ENCODE data around the gene MYRF. TPM values are rescaled to one million over a fixed set of nuclear protein-coding genes. Genes with fewer than 3 reads are reported as not detected.

The MYRF gene
- total RNA-seq, 4 donors from 2014 or later = 6.4 to 106 (median 12.7) TPM

DNA sequence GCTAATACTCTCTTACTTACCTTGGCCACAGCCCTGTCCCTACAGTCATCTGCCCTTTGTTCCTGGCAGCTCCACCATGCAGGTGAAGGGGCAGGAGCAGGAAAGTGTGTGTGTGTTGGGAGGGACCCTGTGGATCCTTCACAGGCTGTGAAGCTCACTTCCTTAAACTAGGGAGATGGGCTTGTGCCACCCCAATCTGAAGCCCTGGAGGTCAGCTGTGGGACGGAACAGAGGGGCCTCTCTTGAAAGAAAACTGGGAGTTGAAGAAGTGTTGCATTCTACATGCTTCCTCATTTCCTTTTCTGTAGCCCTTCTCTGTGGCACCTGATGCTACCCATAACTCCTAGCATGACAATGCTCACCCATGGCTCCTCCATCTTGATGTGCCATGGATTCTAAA, 52.7 kb downstream of the MYRF start:
- intact Hi-C loops (cut with DNase I; ENCODE audit: low total_unique reads) = loop anchor here (10.0 kb wide), 1 partner anchor 310 kb away; no protein-coding TSS in a partner anchor
- TF ChIP-seq POLR2A (IDR thresholded peaks at IDR 0.05) = no peak
- TF ChIP-seq, protein P1, sequence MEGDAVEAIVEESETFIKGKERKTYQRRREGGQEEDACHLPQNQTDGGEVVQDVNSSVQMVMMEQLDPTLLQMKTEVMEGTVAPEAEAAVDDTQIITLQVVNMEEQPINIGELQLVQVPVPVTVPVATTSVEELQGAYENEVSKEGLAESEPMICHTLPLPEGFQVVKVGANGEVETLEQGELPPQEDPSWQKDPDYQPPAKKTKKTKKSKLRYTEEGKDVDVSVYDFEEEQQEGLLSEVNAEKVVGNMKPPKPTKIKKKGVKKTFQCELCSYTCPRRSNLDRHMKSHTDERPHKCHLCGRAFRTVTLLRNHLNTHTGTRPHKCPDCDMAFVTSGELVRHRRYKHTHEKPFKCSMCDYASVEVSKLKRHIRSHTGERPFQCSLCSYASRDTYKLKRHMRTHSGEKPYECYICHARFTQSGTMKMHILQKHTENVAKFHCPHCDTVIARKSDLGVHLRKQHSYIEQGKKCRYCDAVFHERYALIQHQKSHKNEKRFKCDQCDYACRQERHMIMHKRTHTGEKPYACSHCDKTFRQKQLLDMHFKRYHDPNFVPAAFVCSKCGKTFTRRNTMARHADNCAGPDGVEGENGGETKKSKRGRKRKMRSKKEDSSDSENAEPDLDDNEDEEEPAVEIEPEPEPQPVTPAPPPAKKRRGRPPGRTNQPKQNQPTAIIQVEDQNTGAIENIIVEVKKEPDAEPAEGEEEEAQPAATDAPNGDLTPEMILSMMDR (IDR thresholded peaks at IDR 0.05) = no peak
- H3K4me1 ChIP-seq = no peaks in the 10 kb centered on the region
- H3K4me3 ChIP-seq = no peak overlapping the region
- H3K27me3 ChIP-seq = no peaks in the 10 kb centered on the region
- no peak for DNase-seq
- no peaks in the 10 kb centered on the region for H3K36me3 ChIP-seq
- H3K27ac ChIP-seq = no peak overlapping the region
- no peaks in the 10 kb centered on the region for H3K9me3 ChIP-seq

DNA sequence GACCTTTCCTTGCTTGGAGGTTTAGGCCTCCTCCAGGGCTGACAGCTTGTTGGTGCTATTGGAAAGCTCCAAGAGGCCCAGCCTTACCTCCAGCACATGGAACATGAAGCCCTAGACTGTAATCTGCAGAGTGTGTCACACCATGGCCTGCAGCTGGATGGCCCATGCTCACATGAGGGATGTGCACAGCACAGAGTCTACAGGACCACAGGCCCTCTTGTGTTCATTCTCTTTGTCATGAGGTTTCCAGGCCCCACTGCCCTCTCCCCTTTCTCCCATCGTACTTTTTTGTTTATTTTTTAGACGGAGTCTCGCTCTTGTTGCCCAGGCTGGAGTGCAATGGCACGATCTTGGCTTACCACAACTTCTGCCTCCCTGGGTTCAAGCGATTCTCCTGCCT, 54.3 kb downstream of the MYRF start:
- no peak for DNase-seq
- intact Hi-C loops (cut with DNase I; ENCODE audit: low total_unique reads) = loop anchor here (10.0 kb wide), 1 partner anchor 308 kb away; no protein-coding TSS in a partner anchor

DNA sequence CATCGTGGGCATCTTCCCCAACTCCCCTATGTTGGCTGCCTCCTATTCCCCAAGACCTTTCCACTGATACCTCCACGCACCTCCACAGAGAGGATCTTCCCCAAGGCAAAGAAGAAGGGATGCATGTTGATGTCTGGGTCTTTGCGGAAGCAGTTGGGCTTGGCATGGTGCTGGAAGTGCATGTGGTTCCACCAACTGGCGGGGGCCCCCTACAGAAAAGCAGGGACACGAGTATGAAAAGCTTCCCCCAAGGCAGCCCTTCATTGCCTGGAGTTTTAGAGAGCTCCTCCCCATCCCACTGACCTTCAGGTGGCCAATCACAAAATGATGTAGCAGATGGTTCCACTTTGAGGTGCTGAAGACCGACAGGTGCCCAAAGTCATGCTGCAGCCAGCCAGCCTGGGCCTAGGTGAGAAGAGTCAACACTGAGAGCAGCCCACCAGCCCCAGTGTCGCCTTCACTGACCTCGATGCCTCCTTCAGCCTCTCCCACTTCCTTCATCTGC, 58.3 kb downstream of the MYRF start:
- Histone ChIP-seq H3K9me3 (no peaks in the 10 kb centered on the region), H3K36me3 (no peaks in the 10 kb centered on the region), H3K4me1 (no peaks in the 10 kb centered on the region), H3K27me3 (no peaks in the 10 kb centered on the region), H3K27ac (no peak overlapping the region), H3K4me3 (no peak overlapping the region)
- TF ChIP-seq, protein P1 (IDR thresholded peaks at IDR 0.05) = no peak
- TF ChIP-seq POLR2A (IDR thresholded peaks at IDR 0.05) = no peak
- DNase-seq = no peak
- intact Hi-C loops (cut with DNase I; ENCODE audit: low total_unique reads) = no loop called here

More for the DNA sequence above, 54.3 kb downstream of the MYRF start:
- Histone ChIP-seq H3K4me3 (no peak overlapping the region), H3K27me3 (no peaks in the 10 kb centered on the region), H3K36me3 (no peaks in the 10 kb centered on the region), H3K9me3 (no peaks in the 10 kb centered on the region), H3K27ac (no peak overlapping the region), H3K4me1 (no peaks in the 10 kb centered on the region)
- TF ChIP-seq, protein P1 (IDR thresholded peaks at IDR 0.05) = no peak
- no peak for TF ChIP-seq POLR2A (IDR thresholded peaks at IDR 0.05)

DNA sequence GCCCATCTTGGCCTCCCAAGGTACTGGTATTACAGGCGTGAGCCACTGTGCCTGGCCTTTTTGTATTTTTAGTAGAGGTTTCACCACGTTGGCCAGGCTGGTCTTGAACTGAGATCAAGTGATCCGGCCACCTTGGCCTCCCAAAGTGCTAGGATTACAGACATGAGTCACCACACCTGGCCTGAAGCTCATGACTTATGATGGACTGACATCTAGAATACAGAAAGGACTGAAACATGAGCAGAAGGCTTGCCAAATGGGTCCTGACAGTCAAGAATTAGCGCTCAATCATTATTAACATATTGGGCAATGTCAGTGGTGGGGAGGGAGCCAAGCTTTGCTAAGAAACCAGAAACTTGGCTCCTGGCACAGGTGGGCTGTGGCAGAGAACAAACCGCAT, 59.4 kb downstream of the MYRF start:
- Histone ChIP-seq H3K9me3 (no peaks in the 10 kb centered on the region), H3K27me3 (no peaks in the 10 kb centered on the region), H3K4me1 (no peaks in the 10 kb centered on the region), H3K36me3 (no peaks in the 10 kb centered on the region), H3K27ac (no peak overlapping the region), H3K4me3 (no peak overlapping the region)
- DNase-seq = no peak
- TF ChIP-seq, protein P1 (IDR thresholded peaks at IDR 0.05) = no peak
- TF ChIP-seq POLR2A (IDR thresholded peaks at IDR 0.05) = no peak
- intact Hi-C loops (cut with DNase I; ENCODE audit: low total_unique reads) = no loop called here

DNA sequence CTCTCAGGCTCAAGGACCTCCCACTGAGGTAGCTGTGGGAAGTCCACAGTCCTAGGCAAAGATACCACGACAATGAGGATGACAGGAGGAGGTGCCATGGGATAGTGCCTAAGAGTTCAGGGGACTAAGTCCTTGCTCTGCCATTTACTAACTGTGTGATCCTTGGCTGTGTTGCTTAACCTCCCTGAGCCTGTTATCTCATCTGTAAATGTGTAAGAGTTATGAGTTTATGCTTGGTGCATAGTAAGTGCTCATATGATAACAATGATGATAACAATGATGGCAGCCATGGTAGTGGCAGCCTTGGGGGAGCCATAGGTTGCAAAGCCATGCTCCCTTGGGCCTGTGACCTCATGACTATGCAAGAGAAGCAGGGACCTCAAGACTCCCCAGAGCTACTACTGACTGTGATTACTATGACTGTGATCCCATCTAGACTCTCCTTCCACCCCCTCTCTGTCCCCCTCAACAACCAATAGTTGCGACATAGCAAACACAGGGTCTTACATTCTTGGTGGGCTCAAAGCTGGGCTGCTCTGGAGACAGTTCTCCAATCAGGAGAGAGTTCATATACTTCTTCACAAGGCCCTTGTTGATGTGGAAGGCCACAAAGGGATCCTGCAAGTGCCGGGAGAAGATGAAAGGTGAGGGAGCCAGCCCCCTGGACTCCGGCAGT, 60.4 kb downstream of the MYRF start:
- Histone ChIP-seq H3K27me3 (no peaks in the 10 kb centered on the region), H3K4me1 (no peaks in the 10 kb centered on the region), H3K27ac (no peak overlapping the region), H3K4me3 (no peak overlapping the region), H3K36me3 (no peaks in the 10 kb centered on the region), H3K9me3 (no peaks in the 10 kb centered on the region)
- no peak for DNase-seq
- TF ChIP-seq POLR2A (IDR thresholded peaks at IDR 0.05) = no peak
- TF ChIP-seq, protein P1 (IDR thresholded peaks at IDR 0.05) = no peak
- intact Hi-C loops (cut with DNase I; ENCODE audit: low total_unique reads) = no loop called here
